ENCODE measurements around the gene ZDHHC7.

DNA sequence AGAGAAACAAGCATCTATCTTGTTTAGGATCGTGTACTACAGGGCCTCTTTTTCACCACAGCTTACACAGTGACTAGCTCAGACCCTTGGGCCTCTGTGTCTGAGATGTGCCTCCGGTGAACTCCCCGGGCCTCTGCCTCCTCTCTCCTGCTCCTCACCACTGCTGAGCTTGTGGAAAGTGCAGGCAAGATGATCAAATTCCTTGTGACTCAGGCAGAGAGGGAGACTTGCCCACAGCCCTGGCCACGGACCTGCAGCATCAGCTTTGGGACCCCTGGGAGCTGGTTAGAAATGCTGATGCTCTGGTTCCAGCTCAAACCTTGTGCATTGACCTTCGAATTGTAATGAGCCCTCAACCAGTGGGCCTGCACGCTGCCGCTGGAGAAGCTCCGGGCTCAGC is 79.8 kb downstream of the ZDHHC7 start:
- TF ChIP-seq, protein P1, sequence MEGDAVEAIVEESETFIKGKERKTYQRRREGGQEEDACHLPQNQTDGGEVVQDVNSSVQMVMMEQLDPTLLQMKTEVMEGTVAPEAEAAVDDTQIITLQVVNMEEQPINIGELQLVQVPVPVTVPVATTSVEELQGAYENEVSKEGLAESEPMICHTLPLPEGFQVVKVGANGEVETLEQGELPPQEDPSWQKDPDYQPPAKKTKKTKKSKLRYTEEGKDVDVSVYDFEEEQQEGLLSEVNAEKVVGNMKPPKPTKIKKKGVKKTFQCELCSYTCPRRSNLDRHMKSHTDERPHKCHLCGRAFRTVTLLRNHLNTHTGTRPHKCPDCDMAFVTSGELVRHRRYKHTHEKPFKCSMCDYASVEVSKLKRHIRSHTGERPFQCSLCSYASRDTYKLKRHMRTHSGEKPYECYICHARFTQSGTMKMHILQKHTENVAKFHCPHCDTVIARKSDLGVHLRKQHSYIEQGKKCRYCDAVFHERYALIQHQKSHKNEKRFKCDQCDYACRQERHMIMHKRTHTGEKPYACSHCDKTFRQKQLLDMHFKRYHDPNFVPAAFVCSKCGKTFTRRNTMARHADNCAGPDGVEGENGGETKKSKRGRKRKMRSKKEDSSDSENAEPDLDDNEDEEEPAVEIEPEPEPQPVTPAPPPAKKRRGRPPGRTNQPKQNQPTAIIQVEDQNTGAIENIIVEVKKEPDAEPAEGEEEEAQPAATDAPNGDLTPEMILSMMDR (IDR thresholded peaks at IDR 0.05): no peak
- no peak for TF ChIP-seq POLR2A (IDR thresholded peaks at IDR 0.05)

Measured in heart left ventricle (tissue), 13 donors.